HFFc6 (cell line): ENCODE results near the gene BCAS3. TPM values are rescaled to one million over a fixed set of nuclear protein-coding genes. Genes with fewer than 3 reads are reported as not detected.

ENCODE experiments used
- DNase-seq: peaks from one replicate; pipeline ENCODE4 v3.0.0-alpha.2; 2018
- H3K27ac Mint-ChIP-seq: 2 replicates; pipeline ENCODE4 v1.8.0; 2020; ENCODE audit warnings: mild to moderate bottlenecking, mixed read lengths
- H3K27me3 Mint-ChIP-seq: 2 replicates; pipeline ENCODE4 v1.8.0; 2021; ENCODE audit warnings: mild to moderate bottlenecking, moderate library complexity, mixed read lengths; ENCODE audit not compliant: insufficient read depth
- H3K36me3 Mint-ChIP-seq: 2 replicates; pipeline ENCODE4 v1.8.0; 2021; ENCODE audit warnings: low read depth, mixed read lengths
- H3K4me1 Mint-ChIP-seq: 2 replicates; pipeline ENCODE4 v1.8.0; 2020; ENCODE audit warnings: low read depth, mixed read lengths
- H3K4me3 Mint-ChIP-seq: 2 replicates; pipeline ENCODE4 v1.8.0; 2020; ENCODE audit warnings: mild to moderate bottlenecking, moderate library complexity, mixed read lengths
- H3K9me3 Mint-ChIP-seq: 2 replicates; pipeline ENCODE4 v1.8.0; 2020; ENCODE audit warnings: mild to moderate bottlenecking, mixed read lengths
- CTCF ChIP-seq: fragments of 200-600 bp; sonication (generic); IDR thresholded peaks from 2 replicates; pipeline ENCODE4 v1.5.0; 2021; ENCODE audit warnings: antibody characterized with exemption, mild to moderate bottlenecking
- total RNA-seq, 6 experiments: library from RNA; stranded (reverse); fragmentation: NEBNext Ultra II Directional; extraction: Animal tissue kit (Norgen Biotek cat#: 25700); gene quantifications; 2 replicates in 1 of 6; 3 replicates in 5 of 6; pipeline ENCODE4 v1.2.3, GENCODE V29; 2021

The BCAS3 gene
- total RNA-seq, 6 experiments from 2014 or later = 9.8 to 13.8 (median 12.0) TPM

- H3K36me3 Mint-ChIP-seq = peaks cover 22% of the 10 kb centered on the region
- H3K9me3 Mint-ChIP-seq = no peaks in the 10 kb centered on the region
- no peaks in the 10 kb centered on the region for H3K27me3 Mint-ChIP-seq
- DNase-seq = no peak
- no peak for TF ChIP-seq CTCF
- H3K27ac Mint-ChIP-seq = no peak overlapping the region
- H3K4me1 Mint-ChIP-seq = peaks cover 13% of the 10 kb centered on the region
- H3K4me3 Mint-ChIP-seq = no peak overlapping the region
These were observed 31.6 kb upstream of the BCAS3 start for GRCh38 chr17:60645918-60646523.

DNA sequence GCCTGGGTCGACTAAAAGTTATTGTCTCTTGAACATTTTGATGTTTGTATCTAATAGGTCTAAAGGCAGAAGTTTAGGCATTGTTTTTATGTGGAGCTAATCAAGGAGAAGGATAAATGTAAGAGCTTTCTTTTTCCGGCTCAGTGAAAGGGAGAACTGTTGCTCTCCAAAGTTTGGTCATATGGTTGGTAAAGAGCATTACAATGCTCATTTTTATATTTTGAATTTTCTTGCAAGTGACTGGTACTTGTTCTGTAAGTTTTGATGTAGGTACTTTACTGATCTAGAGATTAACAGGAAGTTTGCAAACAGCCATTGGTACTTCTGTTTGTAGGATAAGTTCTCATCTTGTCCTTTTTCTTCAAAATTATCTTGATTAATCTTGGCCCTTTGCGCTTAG is 30.9 kb upstream of the BCAS3 start:
- DNase-seq = no peak
- H3K36me3 Mint-ChIP-seq = peaks cover 24% of the 10 kb centered on the region
- H3K4me3 Mint-ChIP-seq = no peak overlapping the region
- H3K27ac Mint-ChIP-seq = no peak overlapping the region
- H3K4me1 Mint-ChIP-seq = peaks cover 6% of the 10 kb centered on the region
- no peak for TF ChIP-seq CTCF
- no peaks in the 10 kb centered on the region for H3K27me3 Mint-ChIP-seq
- no peaks in the 10 kb centered on the region for H3K9me3 Mint-ChIP-seq

DNA sequence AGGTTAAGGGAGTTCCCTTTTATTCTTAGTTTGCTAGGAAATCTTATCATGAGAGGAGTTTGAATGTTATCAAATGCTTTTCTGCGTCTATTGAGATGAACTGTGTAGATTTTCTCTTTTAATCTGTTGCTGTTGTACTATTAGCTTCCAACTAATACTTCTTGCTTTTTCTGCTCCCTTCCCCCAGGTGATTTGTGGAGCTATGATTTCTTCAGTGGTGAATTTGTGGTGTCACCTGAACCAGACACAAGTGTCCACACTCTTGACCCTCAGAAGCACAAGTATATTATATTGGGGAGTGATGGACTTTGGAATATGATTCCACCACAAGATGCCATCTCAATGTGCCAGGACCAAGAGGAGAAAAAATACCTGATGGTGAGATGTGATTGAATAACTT is 29.9 kb upstream of the BCAS3 start:
- Mint-ChIP-seq H3K4me1 (peaks cover 8% of the 10 kb centered on the region), H3K27ac (no peak overlapping the region), H3K27me3 (no peaks in the 10 kb centered on the region), H3K36me3 (peaks cover 24% of the 10 kb centered on the region), H3K4me3 (no peak overlapping the region), H3K9me3 (no peaks in the 10 kb centered on the region)
- no peak for DNase-seq
- TF ChIP-seq CTCF = no peak

DNA sequence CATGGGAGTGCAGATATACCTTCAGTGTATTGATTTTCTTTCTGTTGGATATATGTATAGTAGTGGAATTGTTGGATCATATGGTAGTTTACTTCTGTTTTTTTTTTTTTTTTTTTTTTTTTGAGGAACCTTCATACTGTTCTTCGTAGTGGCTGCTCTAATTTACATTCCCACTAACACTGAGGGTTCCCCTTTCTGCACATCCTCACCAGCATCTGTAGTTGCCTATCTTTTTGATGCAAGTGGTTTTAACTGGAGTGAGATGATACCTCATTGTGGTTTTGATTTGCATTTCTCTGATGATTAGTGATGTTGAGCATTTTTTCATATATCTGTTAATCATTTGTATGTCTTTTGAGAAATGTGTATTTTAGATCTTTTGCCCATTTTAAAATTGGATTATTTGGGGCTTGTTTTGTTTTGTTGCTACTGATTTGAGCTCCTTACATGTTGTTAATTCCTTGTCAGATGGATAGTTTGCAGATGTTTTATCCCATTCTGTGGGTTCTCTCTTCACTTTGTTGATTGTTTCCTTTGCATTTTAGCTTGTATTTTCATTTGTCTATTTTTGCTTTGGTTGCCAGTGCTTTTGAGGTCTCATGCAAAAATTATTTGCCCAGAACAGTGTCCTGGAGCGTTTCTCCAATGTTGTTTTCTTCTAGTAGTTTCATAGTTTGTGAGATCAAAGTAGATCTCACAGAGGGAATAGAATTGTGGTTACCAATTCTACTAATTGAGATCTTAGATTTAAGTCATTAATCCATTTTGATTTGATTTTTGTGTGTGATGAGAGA is 25.0 kb upstream of the BCAS3 start:
- Mint-ChIP-seq H3K27ac (peak overlapping the region; percentile 14), H3K27me3 (no peaks in the 10 kb centered on the region), H3K4me1 (peaks cover 22% of the 10 kb centered on the region), H3K4me3 (no peak overlapping the region), H3K36me3 (peaks cover 30% of the 10 kb centered on the region), H3K9me3 (no peaks in the 10 kb centered on the region)
- no peak for DNase-seq
- no peak for TF ChIP-seq CTCF

- Mint-ChIP-seq H3K27me3 (no peaks in the 10 kb centered on the region), H3K4me3 (no peak overlapping the region), H3K9me3 (no peaks in the 10 kb centered on the region), H3K36me3 (peaks cover 25% of the 10 kb centered on the region), H3K4me1 (peaks cover 22% of the 10 kb centered on the region), H3K27ac (no peak overlapping the region)
- no peak for TF ChIP-seq CTCF
- no peak for DNase-seq
These were observed 24.1 kb upstream of the BCAS3 start for GRCh38 chr17:60653569-60653968.
